Renal cortical epithelial cell (primary cell): ENCODE measurements around the gene APC. TPM values are rescaled to one million over a fixed set of nuclear protein-coding genes. Genes with fewer than 3 reads are reported as not detected.
A peak's percentile ranks its signal among the peaks of the same experiment; 100 is the strongest.

Source experiments
- DNase-seq: peaks from one replicate; pipeline ENCODE4 v3.0.0-alpha.2; 2011; ENCODE audit warnings: low read depth
- total RNA-seq: library from RNA; depleted of rRNA; stranded (reverse); fragments of >200 nt; gene quantifications from 2 replicates; pipeline ENCODE4 v1.2.3, GENCODE V29; 2014

Gene APC
- total RNA-seq, 1 donor from 2014 or later, result 95.3 TPM

DNA sequence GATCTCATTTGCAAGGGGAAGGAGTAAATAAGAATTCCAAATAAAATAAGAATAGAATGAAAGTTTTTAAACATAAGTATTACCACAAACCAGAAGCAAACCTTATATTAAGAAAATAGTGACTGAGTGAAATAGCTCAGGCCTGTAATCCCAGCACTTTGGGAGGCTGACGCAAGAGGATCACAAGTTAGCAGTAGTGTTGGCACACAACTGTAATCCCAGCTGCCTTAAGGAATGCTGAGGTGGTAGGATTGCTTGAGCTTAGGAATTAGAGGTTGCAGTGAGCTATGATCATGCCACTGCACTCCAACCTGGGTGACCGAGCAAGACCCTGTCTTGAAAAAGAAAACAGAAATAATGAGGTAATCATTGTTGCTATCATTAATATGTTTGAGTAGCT is 47.0 kb downstream of the APC start:
- peak; percentile 52 for DNase-seq

DNA sequence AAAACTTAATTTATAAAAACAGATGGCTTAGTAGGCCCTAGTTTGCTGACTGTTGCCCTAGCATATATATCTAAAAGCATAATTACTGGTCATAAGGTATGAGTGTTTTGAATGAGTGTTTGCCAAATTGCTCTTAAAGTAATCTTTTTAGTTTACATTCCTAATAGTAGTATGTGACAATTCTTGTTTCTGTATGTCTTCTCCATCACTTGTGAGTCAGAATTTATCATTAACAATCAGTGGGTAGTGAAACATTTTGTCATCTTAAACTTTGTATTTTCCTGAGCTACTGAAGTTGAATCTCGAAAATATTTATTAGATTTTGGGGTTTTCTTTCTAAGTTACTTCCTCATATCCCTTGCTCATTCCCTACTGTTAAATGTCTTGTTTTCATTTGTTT is 49.6 kb downstream of the APC start:
- DNase-seq, result no peak

GRCh38 chr5:112787896-112788295 is 50.2 kb downstream of the APC start:
- no peak for DNase-seq

GRCh38 chr5:112793201-112793600 is 55.5 kb downstream of the APC start:
- DNase-seq, result no peak

GRCh38 chr5:112794410-112794809 is 56.7 kb downstream of the APC start:
- DNase-seq, result no peak

- DNase-seq, result no peak
Measured at GRCh38 chr5:112795342-112795741, 57.7 kb downstream of the APC start.

GRCh38 chr5:112795944-112796678 is 58.4 kb downstream of the APC start:
- no peak for DNase-seq

- DNase-seq, result no peak
Measured at GRCh38 chr5:112799661-112800060, 62.0 kb downstream of the APC start.

DNA sequence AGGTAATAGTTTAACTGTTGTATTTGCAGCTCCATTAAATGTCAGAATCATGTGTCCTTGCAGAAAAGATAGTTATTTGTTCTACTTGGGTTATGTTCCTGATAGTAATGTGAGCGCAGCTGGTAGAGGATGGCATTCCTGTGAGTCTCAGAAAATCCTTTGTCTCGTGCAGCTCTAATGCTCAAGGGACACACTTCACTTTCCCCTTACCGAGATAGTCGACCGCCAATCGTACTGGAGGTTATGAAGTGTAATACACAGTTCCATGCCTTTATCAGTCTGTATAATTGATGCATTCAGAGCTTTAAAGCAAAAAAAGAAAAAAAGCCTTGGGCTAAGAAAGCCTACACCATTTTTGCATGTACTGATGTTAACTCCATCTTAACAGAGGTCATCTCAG is 63.2 kb downstream of the APC start:
- DNase-seq, result no peak

GRCh38 chr5:112811023-112811422 is 73.3 kb downstream of the APC start:
- DNase-seq, result no peak

GRCh38 chr5:112812549-112812948 is 74.9 kb downstream of the APC start:
- DNase-seq, result no peak

- no peak for DNase-seq
Measured at GRCh38 chr5:112820246-112820645, 82.6 kb downstream of the APC start.

DNA sequence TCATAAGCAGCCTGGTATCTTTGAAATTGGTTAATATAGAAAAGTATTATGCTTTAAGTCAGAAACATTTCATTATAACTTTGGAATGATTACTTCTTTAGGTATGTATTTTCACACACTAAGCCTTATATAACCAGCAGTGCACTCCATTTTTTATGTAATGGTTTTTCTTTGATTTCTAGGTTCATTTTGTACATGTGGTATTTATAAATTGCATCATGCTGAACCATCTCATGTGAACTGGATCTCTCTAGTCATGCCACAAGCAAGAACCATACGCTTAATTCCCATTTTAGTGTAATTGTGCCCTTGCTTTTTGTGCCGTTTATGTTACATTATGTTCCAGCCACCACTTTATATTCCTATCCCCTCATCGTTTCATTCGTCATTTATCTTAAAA is 84.8 kb downstream of the APC start:
- no peak for DNase-seq

GRCh38 chr5:112823181-112823580 is 85.5 kb downstream of the APC start:
- no peak for DNase-seq

DNA sequence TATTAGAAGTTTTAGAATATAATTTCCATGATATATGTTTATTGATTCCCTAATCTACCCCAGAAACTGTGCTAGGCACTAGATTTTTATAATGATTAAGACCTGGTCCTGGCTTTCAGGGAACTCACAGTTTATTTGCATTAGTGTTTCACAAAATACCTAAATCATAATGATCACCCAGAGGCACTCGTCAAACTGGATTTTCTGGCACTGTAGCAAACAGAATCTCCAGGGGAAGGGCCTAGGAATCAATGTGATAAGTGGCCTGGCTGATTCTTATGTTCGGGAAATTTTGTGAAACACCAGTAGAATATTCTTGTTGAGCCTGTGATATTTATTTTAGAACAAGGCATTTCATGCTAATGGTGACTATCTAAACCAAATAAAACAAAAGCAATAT is 86.0 kb downstream of the APC start:
- no peak for DNase-seq

GRCh38 chr5:112824197-112824596 is 86.5 kb downstream of the APC start:
- DNase-seq, result no peak

DNA sequence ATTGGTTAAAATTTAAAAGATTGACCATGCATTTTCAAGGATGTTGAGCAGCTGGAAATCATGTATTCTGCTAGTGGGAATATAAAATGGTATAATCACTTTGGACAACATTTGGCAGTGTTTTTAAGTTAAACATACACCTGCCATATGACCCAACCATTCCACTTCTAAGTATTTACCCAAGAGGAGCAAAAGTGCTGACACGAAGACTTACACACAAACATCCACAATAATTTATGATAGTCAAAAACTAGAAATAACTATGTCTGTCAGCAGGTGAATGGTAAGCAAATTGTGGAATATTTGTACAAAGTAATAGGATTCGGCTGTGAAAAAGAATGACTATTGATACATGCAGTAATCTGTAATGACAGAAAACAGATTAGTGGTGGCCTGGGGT is 92.7 kb downstream of the APC start:
- no peak for DNase-seq

GRCh38 chr5:112833971-112834370 is 96.3 kb downstream of the APC start:
- DNase-seq, result no peak

GRCh38 chr5:112844489-112844888 is 106.8 kb downstream of the APC start:
- no peak for DNase-seq

DNA sequence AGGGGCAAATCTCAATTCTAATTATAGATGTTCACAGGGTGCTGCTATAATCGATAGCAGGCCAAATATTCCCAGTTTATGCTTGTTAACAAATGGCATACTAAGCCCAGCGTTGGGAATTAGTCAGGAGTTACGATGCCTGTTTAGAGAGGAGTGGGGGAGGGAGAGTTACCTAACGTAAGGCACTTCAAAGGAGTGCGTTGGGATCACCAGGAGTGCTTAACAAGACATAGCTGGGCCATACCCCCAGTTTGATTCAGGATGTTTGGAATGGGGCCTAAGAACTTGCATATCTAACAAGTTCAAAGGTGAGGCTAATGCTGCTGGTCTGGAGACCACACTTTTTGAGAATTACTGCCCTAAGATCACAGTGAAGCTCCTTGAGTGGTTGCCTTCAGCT is 108.9 kb downstream of the APC start:
- no peak for DNase-seq

GRCh38 chr5:112847306-112847705 is 109.6 kb downstream of the APC start:
- DNase-seq, result no peak

GRCh38 chr5:112848116-112848811 is 110.6 kb downstream of the APC start:
- peak; percentile 80 for DNase-seq

- no peak for DNase-seq
Measured at GRCh38 chr5:112849912-112850311, 112.2 kb downstream of the APC start.

- DNase-seq, result no peak
Measured at GRCh38 chr5:112854651-112855050, 117.0 kb downstream of the APC start.
